CD4-positive, alpha-beta T cell treated with Interleukin-4 for 4 hours (primary cell): ENCODE measurements around the gene COTL1.

Source experiments
- DNase-seq: peaks from one replicate; pipeline ENCODE4 v3.0.0-alpha.2; 2020

The COTL1 gene

GRCh38 chr16:84547546-84548061 lies 70.3 kb downstream of the COTL1 start:
- no peak for DNase-seq

GRCh38 chr16:84546669-84547545 lies 71.0 kb downstream of the COTL1 start:
- DNase-seq, result no peak

DNA sequence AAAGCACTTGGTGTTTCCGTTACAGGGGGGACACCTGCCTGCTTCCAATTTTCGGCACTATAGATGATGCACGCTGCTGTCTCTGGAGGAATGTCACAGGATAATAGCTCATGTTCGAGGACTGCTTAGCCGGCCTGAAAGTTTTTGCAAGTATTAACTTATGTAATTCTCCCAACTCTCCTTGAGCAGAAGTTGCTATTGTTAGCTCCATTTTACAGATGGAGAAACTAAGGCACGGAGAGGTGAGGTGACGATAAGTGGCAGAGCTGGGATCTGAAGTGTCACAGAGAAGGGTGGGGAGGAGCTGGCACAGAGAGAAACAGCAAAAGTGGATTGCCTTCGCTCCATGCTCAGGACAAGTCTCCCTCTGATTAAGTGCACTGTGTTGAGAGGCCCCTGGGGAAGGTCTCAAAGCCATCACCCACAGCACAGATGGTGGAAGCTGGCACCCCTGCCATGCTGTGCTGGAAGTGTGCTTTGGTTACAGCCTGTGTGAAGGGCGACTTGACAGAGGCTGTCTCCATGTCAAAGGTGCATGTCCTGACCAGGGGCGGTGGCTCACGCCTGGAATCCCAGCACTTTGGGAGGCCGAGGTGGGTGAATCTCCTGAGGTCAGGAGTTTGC lies 72.7 kb downstream of the COTL1 start:
- DNase-seq, result no peak

GRCh38 chr16:84544031-84544773 lies 73.7 kb downstream of the COTL1 start:
- DNase-seq, result no peak

GRCh38 chr16:84543253-84543652 lies 74.6 kb downstream of the COTL1 start:
- no peak for DNase-seq

DNA sequence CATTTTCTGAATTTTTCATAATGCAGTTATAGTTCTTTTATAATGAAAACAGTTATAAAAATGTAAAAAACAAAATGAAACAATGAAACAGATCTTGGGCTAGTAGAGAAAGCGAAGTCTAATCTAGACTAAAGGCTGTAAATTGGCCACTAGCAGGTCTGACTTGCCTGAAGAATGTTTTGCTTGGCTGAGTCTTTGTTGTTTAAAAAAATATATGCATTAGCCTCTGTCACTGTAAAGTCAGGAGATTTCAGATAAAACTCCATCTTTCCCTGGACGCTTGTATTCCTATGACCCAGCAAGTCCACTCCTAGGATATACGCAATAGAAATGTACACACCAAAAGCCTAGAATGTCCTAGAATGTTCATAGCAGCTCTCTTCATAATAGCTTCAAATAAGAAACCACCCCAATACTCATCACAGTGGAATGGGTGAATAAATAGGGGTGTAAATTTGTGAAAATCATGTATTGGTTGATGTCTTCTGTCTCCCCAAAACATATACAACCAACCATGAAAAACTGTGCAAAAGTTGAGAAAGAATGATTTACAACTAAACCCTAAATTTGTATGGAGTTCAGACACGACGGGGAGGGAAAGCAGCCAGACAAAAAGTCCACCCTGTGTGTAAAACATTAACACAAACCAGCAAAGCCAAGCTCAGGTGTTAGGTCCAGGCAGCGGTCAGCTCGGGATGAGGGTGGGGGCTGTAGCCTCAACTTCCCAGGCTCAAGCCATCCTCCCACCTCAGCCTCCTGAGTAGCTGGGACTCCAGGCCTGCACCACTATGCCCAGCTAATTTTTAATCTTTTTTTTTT lies 75.7 kb downstream of the COTL1 start:
- DNase-seq, result no peak

DNA sequence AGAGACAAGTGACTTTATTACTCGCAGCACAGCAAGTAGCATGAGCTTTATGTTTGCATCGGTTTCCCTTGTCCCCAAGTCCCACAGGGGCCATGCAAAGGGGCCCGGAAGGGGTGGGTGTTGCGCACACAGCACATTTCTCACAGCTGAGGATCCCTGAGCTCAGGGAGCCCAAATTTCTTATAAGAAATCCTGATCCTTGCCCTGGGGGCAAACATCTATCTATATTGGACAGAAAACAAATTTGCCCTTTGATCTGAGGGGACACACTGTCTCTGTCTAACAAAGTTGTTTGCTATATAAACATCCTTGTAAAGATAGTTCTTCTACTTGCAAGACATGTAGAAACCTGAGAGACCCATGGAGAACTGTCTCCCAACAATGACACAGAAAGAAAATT lies 77.7 kb downstream of the COTL1 start:
- no peak for DNase-seq

DNA sequence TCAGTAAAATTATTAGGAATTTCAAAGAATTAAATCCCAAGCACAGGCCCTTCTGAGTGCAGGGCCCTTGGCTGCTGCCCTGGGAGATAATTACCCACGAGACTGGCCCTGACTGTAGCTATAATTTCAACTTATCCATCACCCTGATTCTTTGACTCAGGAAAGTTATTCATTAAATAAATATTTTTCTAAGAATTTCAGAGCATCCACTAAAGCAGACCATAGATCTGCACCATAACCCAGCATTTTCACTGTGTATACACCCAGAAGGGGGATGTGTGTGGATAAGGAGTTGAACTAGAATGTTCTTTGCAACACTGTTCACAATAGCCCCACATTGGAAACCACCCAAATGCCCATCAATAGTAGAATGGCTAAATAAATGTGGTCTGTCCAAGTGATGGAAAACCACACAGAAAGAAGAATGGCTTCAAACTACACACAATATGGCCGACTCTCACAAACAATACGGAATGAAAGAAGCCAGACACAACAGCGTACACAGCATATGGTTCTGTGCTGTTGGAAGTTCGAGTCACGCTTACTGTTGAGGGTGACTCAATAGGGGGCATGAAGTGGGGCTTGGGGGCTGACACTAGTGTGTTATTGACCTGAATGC lies 79.5 kb downstream of the COTL1 start:
- no peak for DNase-seq

- DNase-seq, result no peak
Observed at GRCh38 chr16:84537491-84538151, 80.3 kb downstream of the COTL1 start.

GRCh38 chr16:84535851-84536250 lies 82.0 kb downstream of the COTL1 start:
- no peak for DNase-seq

- DNase-seq, result no peak
Observed at GRCh38 chr16:84535408-84535807, 82.5 kb downstream of the COTL1 start.

DNA sequence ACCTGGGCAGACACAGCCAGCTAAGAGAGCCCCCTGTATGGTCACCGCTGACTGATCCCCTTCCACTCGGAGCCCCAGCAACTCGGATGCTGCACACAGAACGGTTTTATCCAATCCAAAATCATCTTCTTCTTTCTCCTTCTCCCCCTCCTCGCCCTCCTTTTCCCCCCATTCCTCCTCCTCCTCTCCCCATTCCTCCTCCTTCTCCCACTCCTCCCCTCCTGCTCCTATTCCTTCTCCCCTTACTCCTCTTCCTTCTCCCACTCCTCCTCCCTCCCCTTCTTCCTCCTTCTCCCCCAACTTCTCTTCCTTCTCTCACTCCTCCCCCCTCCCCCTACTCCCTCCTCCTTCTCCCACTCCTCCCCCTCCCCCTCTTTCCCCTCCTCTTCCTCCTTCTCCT lies 83.1 kb downstream of the COTL1 start:
- DNase-seq, result no peak

DNA sequence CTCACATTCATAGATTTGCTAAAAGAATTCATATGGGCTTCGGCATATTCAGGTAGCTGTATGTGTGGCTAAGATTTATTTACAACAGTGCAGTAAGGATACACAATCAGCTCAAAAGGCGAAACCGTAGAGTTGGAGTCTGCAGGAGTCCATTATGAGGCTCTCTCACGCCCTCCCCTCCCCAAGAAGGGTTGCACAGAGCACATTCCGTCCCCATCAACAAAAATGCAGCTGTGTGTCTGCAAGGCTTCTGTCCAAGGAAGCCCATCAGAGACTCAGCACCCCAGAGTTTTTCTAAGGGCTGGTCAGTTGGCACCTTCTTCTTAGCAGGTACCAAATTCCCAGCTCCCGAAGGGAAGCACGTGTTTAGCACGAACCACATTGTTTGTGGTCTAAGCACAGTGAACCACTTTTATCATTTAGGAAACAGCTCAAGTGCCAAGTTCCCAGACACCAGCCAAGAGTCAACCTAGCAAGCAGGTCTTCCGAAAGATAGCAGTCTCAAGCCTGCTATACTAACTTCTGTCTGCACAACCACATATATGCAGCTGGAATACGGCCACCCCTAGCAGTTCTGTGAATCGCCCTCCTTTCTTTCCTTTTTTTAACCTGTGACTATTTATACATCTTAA lies 84.9 kb downstream of the COTL1 start:
- no peak for DNase-seq

DNA sequence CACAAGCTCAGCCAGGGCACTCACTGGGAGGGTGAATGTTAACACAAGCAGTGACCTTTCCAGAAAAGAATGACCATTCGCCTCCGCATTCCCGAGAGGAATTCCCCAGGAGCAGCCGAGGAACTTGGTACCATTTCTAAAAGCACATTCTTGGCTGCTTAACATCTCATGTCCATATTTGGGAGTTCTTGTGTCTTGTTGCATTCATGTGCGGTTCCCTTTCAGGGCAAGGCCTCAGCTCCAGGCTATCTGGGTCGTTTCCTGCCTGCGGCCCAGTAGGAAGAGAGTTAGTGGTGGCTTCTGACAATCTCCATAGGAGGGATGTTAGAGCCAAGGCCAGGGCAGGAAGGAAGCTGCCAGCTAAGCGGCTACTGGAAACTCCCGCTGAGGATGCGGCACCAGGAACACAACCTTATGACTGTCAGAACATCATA lies 85.6 kb downstream of the COTL1 start:
- DNase-seq, result no peak

GRCh38 chr16:84531671-84532111 lies 86.2 kb downstream of the COTL1 start:
- DNase-seq, result no peak

- DNase-seq, result no peak
Observed at GRCh38 chr16:84530590-84530989, 87.3 kb downstream of the COTL1 start.

DNA sequence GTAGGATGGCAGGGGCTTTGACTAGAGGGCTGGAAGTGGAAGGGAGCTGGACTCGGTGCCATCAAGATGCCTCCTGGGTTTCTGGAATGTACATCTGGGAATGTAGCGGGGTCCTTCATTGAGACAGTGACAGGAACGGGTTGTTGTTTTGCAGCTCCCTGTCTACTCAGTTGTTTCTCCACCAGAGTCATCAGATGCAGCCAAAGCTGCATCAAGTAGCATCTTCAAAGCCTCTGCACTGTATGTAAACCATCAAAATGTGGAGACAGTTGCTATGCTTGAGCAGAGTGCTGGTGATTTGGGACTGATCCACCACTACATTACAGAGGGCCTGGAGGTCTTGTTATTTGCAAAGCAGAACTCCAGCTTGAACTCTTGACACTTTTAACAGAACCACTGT lies 88.3 kb downstream of the COTL1 start:
- DNase-seq, result no peak

GRCh38 chr16:84528322-84528721 lies 89.6 kb downstream of the COTL1 start:
- DNase-seq, result no peak

- no peak for DNase-seq
Observed at GRCh38 chr16:84527532-84528269, 90.2 kb downstream of the COTL1 start.
